Activated CD4-positive, CD25-positive, alpha-beta regulatory T cell treated with anti-CD3 and anti-CD28 coated beads, Interleukin-2, amount 50 U/mL, for 72 hours (primary cell): ENCODE measurements around the gene MACROD2.

Experiments used
- DNase-seq: peaks from one replicate; pipeline ENCODE4 v3.0.0; 2021

MACROD2 gene

GRCh38 chr20:15256676-15257568 is 1261.6 kb downstream of the MACROD2 start:
- DNase-seq: no peak

- DNase-seq: no peak
Measured at GRCh38 chr20:15257569-15257870, 1262.2 kb downstream of the MACROD2 start.

GRCh38 chr20:15265581-15266309 is 1270.4 kb downstream of the MACROD2 start:
- DNase-seq: no peak

- DNase-seq: no peak
Measured at GRCh38 chr20:15267935-15268334, 1272.6 kb downstream of the MACROD2 start.

GRCh38 chr20:15278041-15278440 is 1282.7 kb downstream of the MACROD2 start:
- no peak for DNase-seq

- no peak for DNase-seq
Measured at GRCh38 chr20:15287329-15287728, 1292.0 kb downstream of the MACROD2 start.

- no peak for DNase-seq
Measured at GRCh38 chr20:15288106-15288505, 1292.8 kb downstream of the MACROD2 start.

- DNase-seq: no peak
Measured at GRCh38 chr20:15289337-15289736, 1294.0 kb downstream of the MACROD2 start.

GRCh38 chr20:15292405-15292804 is 1297.1 kb downstream of the MACROD2 start:
- no peak for DNase-seq

GRCh38 chr20:15296422-15296821 is 1301.1 kb downstream of the MACROD2 start:
- DNase-seq: no peak

GRCh38 chr20:15297059-15297875 is 1302.0 kb downstream of the MACROD2 start:
- no peak for DNase-seq

GRCh38 chr20:15302075-15302474 is 1306.8 kb downstream of the MACROD2 start:
- no peak for DNase-seq

- DNase-seq: no peak
Measured at GRCh38 chr20:15310361-15310760, 1315.0 kb downstream of the MACROD2 start.

GRCh38 chr20:15316556-15316955 is 1321.2 kb downstream of the MACROD2 start:
- DNase-seq: no peak

- DNase-seq: no peak
Measured at GRCh38 chr20:15317546-15318232, 1322.4 kb downstream of the MACROD2 start.

GRCh38 chr20:15318682-15319081 is 1323.4 kb downstream of the MACROD2 start:
- DNase-seq: no peak

- no peak for DNase-seq
Measured at GRCh38 chr20:15319439-15319838, 1324.1 kb downstream of the MACROD2 start.

GRCh38 chr20:15320941-15321340 is 1325.6 kb downstream of the MACROD2 start:
- DNase-seq: no peak

GRCh38 chr20:15327123-15327522 is 1331.8 kb downstream of the MACROD2 start:
- DNase-seq: no peak

- DNase-seq: no peak
Measured at GRCh38 chr20:15328084-15328483, 1332.8 kb downstream of the MACROD2 start.

- no peak for DNase-seq
Measured at GRCh38 chr20:15332711-15333160, 1337.4 kb downstream of the MACROD2 start.

- no peak for DNase-seq
Measured at GRCh38 chr20:15333170-15333569, 1337.9 kb downstream of the MACROD2 start.

GRCh38 chr20:15336011-15336410 is 1340.7 kb downstream of the MACROD2 start:
- no peak for DNase-seq
